HepG2 (cell line): ENCODE data around the gene C11orf54. TPM values are rescaled to one million over a fixed set of nuclear protein-coding genes. Genes with fewer than 3 reads are reported as not detected.

Source experiments
- ARNT2 ChIP-seq: sonication (generic); formaldehyde crosslinking; IDR thresholded peaks from 2 replicates; pipeline ENCODE4 v1.8.0; 2022; ENCODE audit warnings: mild to moderate bottlenecking, low read depth, missing genetic modification reagents, moderate library complexity
- ATAD3A ChIP-seq: sonication (generic); formaldehyde crosslinking; IDR thresholded peaks from 2 replicates; pipeline ENCODE4 v1.4.0; 2020; ENCODE audit warnings: missing genetic modification reagents
- ELK4 ChIP-seq: sonication (generic); formaldehyde crosslinking; IDR thresholded peaks from 2 replicates; pipeline ENCODE4 v1.9.0; 2021; ENCODE audit warnings: missing genetic modification reagents, borderline replicate concordance
- GABPA ChIP-seq, 2 experiments: IDR thresholded peaks; 2 replicates each; pipeline ENCODE4 v1.6.1; 2011 to 2016; ENCODE audit warnings: low read depth in 2 of 2, low read length in 1 of 2, missing biosample characterization in 1 of 2, missing genetic modification characterization in 1 of 2
- GATA4 ChIP-seq: sonication (generic); IDR thresholded peaks from 2 replicates; pipeline ENCODE4 v1.6.1; 2016; ENCODE audit warnings: antibody characterized with exemption, low read depth, borderline replicate concordance
- HNF1A ChIP-seq, 2 experiments: sonication (generic) in 1 of 2; formaldehyde crosslinking in 1 of 2; IDR thresholded peaks; 2 replicates each; pipeline versions ENCODE4 v1.4.0 to v1.6.1; 2016 to 2020; ENCODE audit warnings: borderline replicate concordance in 1 of 2, low read depth in 1 of 2, mild to moderate bottlenecking in 1 of 2, missing genetic modification reagents in 1 of 2
- JUN ChIP-seq: sonication (generic); formaldehyde crosslinking; IDR thresholded peaks from 2 replicates; pipeline ENCODE4 v1.4.0; 2020; ENCODE audit warnings: mild to moderate bottlenecking, missing genetic modification reagents
- NCOR1 ChIP-seq: fragments of 200-600 bp; sonication (generic); IDR thresholded peaks from 2 replicates; pipeline ENCODE4 v1.7.0; 2017; ENCODE audit warnings: antibody characterized with exemption, low read length, borderline replicate concordance
- NR2F2 ChIP-seq: IDR thresholded peaks from 2 replicates; pipeline ENCODE4 v1.6.1; 2012; ENCODE audit warnings: low read depth, inconsistent platforms, borderline replicate concordance
- U2AF1 ChIP-seq: fragments of 200-400 bp; formaldehyde crosslinking; optimal IDR thresholded peaks from 2 replicates; pipeline ENCODE3; 2017; ENCODE audit warnings: mild to moderate bottlenecking, low read depth, low read length
- ZFP36 ChIP-seq: fragments of 150-350 bp; IDR thresholded peaks from 2 replicates; pipeline ENCODE4 v1.6.1; 2018; ENCODE audit warnings: borderline replicate concordance, low read length, low read depth; ENCODE audit not compliant: partially characterized antibody
- ZGPAT ChIP-seq: IDR thresholded peaks from 2 replicates; pipeline ENCODE4 v1.6.1; 2016; ENCODE audit warnings: mild to moderate bottlenecking
- ZNF484 ChIP-seq: sonication (generic); formaldehyde crosslinking; IDR thresholded peaks from 2 replicates; pipeline ENCODE4 v1.5.1; 2020; ENCODE audit warnings: mild to moderate bottlenecking, low read depth, missing genetic modification reagents, borderline replicate concordance
- ZNF577 ChIP-seq: sonication (generic); formaldehyde crosslinking; IDR thresholded peaks from 2 replicates; pipeline ENCODE4 v1.4.0; 2020; ENCODE audit warnings: mild to moderate bottlenecking, low read depth, missing genetic modification reagents, borderline replicate concordance
- ZNF605 ChIP-seq: sonication (generic); formaldehyde crosslinking; IDR thresholded peaks from 2 replicates; pipeline ENCODE4 v1.8.0; 2022; ENCODE audit warnings: mild to moderate bottlenecking, missing genetic modification reagents
- ZNF678 ChIP-seq: sonication (generic); formaldehyde crosslinking; IDR thresholded peaks from 2 replicates; pipeline ENCODE4 v1.4.0; 2020; ENCODE audit warnings: mild to moderate bottlenecking, missing genetic modification reagents
- ZNF687 ChIP-seq: sonication (generic); formaldehyde crosslinking; IDR thresholded peaks from 2 replicates; pipeline ENCODE4 v1.5.1; 2020; ENCODE audit warnings: mild to moderate bottlenecking, missing genetic modification reagents, moderate library complexity
- ZSCAN22 ChIP-seq: sonication (generic); formaldehyde crosslinking; IDR thresholded peaks from 2 replicates; pipeline ENCODE4 v1.4.0; 2020; ENCODE audit warnings: mild to moderate bottlenecking, missing genetic modification reagents
- polyA plus RNA-seq, 8 experiments: library from polyadenylated mRNA; depleted of rRNA in 3 of 8; stranded (reverse) in 7 of 8; unstranded in 1 of 8; fragments of >200 nt; fragmentation: Illumina TruSeq in 4 of 8; extraction: Trizol in 4 of 8; gene quantifications; 2 replicates each; pipeline versions ENCODE4 v1.2.1 to v1.2.3, GENCODE V29; 2011 to 2016; ENCODE audit warnings: low read depth in 4 of 8, missing spikeins in 1 of 8, mixed read lengths in 1 of 8; ENCODE audit not compliant: insufficient read depth in 1 of 8
- total RNA-seq, 5 experiments: library from RNA; depleted of rRNA; stranded (reverse); fragments of >200 nt; fragmentation: Illumina TruSeq; extraction: Trizol; gene quantifications; 2 replicates each; pipeline ENCODE4 v1.2.3, GENCODE V29; 2016; ENCODE audit warnings: low read depth in 1 of 5

Gene C11orf54
- total and polyA plus RNA-seq, 2 of the 13 experiments (the other 11 are each of a cell fraction or from before 2014, with no cell fraction given), result 42.7 to 50.1 TPM

GRCh38 chr11:93741882-93742226 is 382 bp downstream of the C11orf54 start (continued):
- TF ChIP-seq ZNF687 (peak; percentile 14; the same call in 1 of the 2 replicates), ELK4 (CRISPR knock-in tag) (no peak), NCOR1 (peak; percentile 49; the same call in 1 of the 2 replicates), ZGPAT (CRISPR knock-in tag) (0 out of 2 replicates have a peak, but pooled peaks have one; percentile 32), ZFP36 (no peak), ZNF484 (CRISPR knock-in tag) (no peak), HNF1A (IDR thresholded peaks at IDR 0.05; ENCODE audit: low read depth) (0 out of 2 replicates have a peak, but pooled peaks have one; percentile 15), HNF1A (CRISPR knock-in tag; IDR thresholded peaks at IDR 0.05; ENCODE audit: borderline replicate concordance) (no peak), NR2F2 (0 out of 2 replicates have a peak, but pooled peaks have one; percentile 14), GATA4 (no peak), ZSCAN22 (CRISPR knock-in tag) (no peak), JUN (CRISPR knock-in tag) (no peak), GABPA (IDR thresholded peaks at IDR 0.05; ENCODE audit: low read depth, low read length) (no peak), GABPA (CRISPR knock-in tag; IDR thresholded peaks at IDR 0.05; ENCODE audit: low read depth) (no peak), ATAD3A (no peak), ZNF678 (CRISPR knock-in tag) (no peak), U2AF1 (no peak), ZNF605 (CRISPR knock-in tag) (peak; percentile 70; the same call in 1 of the 2 replicates), ZNF577 (no peak), ARNT2 (CRISPR knock-in tag) (no peak)
